Activated CD4-positive, alpha-beta T cell treated with anti-CD3 and anti-CD28 coated beads, Interleukin-2, amount 10 ng/mL, durations not matched to agents 24 days and 14 days (primary cell): Measurements from ENCODE around the gene PAWR. TPM values are rescaled to one million over a fixed set of nuclear protein-coding genes. Genes with fewer than 3 reads are reported as not detected.
"Not testable (repeated sequence)": the region's sequence is repeated elsewhere in the genome, so short reads cannot be mapped to it uniquely, and the experiment has no call there.

Experiments used
- DNase-seq: peaks from one replicate; pipeline ENCODE4 v3.0.0; 2022
- H3K27ac Mint-ChIP-seq: one replicate; pipeline ENCODE4 v1.8.0; 2022; ENCODE audit warnings: mild to moderate bottlenecking, mixed read lengths
- H3K27me3 Mint-ChIP-seq: one replicate; pipeline ENCODE4 v1.8.0; 2022; ENCODE audit warnings: mixed read lengths
- H3K36me3 Mint-ChIP-seq: one replicate; pipeline ENCODE4 v1.8.0; 2022; ENCODE audit warnings: low read depth, mild to moderate bottlenecking, mixed read lengths
- H3K4me1 Mint-ChIP-seq: one replicate; pipeline ENCODE4 v1.8.0; 2021; ENCODE audit warnings: mixed read lengths
- H3K4me3 Mint-ChIP-seq: one replicate; pipeline ENCODE4 v1.8.0; 2022; ENCODE audit warnings: mild to moderate bottlenecking, moderate library complexity, mixed read lengths
- H3K9me3 Mint-ChIP-seq: one replicate; pipeline ENCODE4 v1.8.0; 2021; ENCODE audit warnings: mixed read lengths
- intact Hi-C: fragments of 100-400 bp; cut with micrococcal nuclease; formaldehyde crosslinking; loops from one replicate; pipeline ENCODE4 v1.15.1; 2023
- total RNA-seq: library from RNA; stranded (reverse); gene quantifications from 2 replicates; pipeline ENCODE4 v1.2.3, GENCODE V29; 2022

The PAWR gene
- total RNA-seq, 1 donor from 2014 or later: 7.5 TPM

GRCh38 chr12:79552192-79552591 lies 138.6 kb downstream of the PAWR start:
- H3K36me3 Mint-ChIP-seq: no peaks in the 10 kb centered on the region
- no peak for DNase-seq
- H3K4me1 Mint-ChIP-seq: no peaks in the 10 kb centered on the region
- intact Hi-C loops: no loop called here
- H3K4me3 Mint-ChIP-seq: no peak overlapping the region
- no peaks in the 10 kb centered on the region for H3K27me3 Mint-ChIP-seq
- no peaks in the 10 kb centered on the region for H3K9me3 Mint-ChIP-seq
- no peak overlapping the region for H3K27ac Mint-ChIP-seq

GRCh38 chr12:79549531-79550271 lies 141.1 kb downstream of the PAWR start:
- H3K27me3 Mint-ChIP-seq: no peaks in the 10 kb centered on the region

GRCh38 chr12:79548610-79548924 lies 142.2 kb downstream of the PAWR start:
- no peak overlapping the region for H3K4me3 Mint-ChIP-seq
- H3K36me3 Mint-ChIP-seq: no peaks in the 10 kb centered on the region
- no peaks in the 10 kb centered on the region for H3K4me1 Mint-ChIP-seq
- no peak overlapping the region for H3K27ac Mint-ChIP-seq
- no peak for DNase-seq
- no peaks in the 10 kb centered on the region for H3K9me3 Mint-ChIP-seq
- H3K27me3 Mint-ChIP-seq: no peaks in the 10 kb centered on the region
- intact Hi-C loops: loop anchor here (2.0 to 5.0 kb wide), 3 partner anchors 190 to 722 kb away; no protein-coding TSS in a partner anchor

More at GRCh38 chr12:79549531-79550271, 141.1 kb downstream of the PAWR start:
- no peak for DNase-seq
- Mint-ChIP-seq H3K9me3 (no peaks in the 10 kb centered on the region), H3K27ac (no peak overlapping the region), H3K4me3 (no peak overlapping the region), H3K4me1 (no peaks in the 10 kb centered on the region), H3K36me3 (no peaks in the 10 kb centered on the region)
- intact Hi-C loops: loop anchor here (2.0 to 5.0 kb wide), 3 partner anchors 189 to 721 kb away; no protein-coding TSS in a partner anchor

- no peaks in the 10 kb centered on the region for H3K9me3 Mint-ChIP-seq
- H3K4me1 Mint-ChIP-seq: no peaks in the 10 kb centered on the region
- DNase-seq: peak; percentile 66
- no peak overlapping the region for H3K4me3 Mint-ChIP-seq
- no peaks in the 10 kb centered on the region for H3K27me3 Mint-ChIP-seq
- no peaks in the 10 kb centered on the region for H3K36me3 Mint-ChIP-seq
- intact Hi-C loops: loop anchor here (2.0 to 5.0 kb wide), 3 partner anchors 191 to 723 kb away; no protein-coding TSS in a partner anchor
- H3K27ac Mint-ChIP-seq: no peak overlapping the region
These were observed 142.8 kb downstream of the PAWR start for GRCh38 chr12:79547735-79548609.

- Mint-ChIP-seq H3K27me3 (no peaks in the 10 kb centered on the region), H3K9me3 (no peaks in the 10 kb centered on the region)
These were observed 143.6 kb downstream of the PAWR start for GRCh38 chr12:79547044-79547734.

GRCh38 chr12:79546466-79547043 lies 144.2 kb downstream of the PAWR start:
- Mint-ChIP-seq H3K36me3 (no peaks in the 10 kb centered on the region), H3K4me1 (no peaks in the 10 kb centered on the region), H3K9me3 (no peaks in the 10 kb centered on the region), H3K27me3 (no peaks in the 10 kb centered on the region), H3K4me3 (no peak overlapping the region), H3K27ac (no peak overlapping the region)
- intact Hi-C loops: loop anchor here (5.0 kb wide), 1 partner anchor 641 kb away; no protein-coding TSS in a partner anchor
- DNase-seq: no peak

More at GRCh38 chr12:79547044-79547734, 143.6 kb downstream of the PAWR start:
- intact Hi-C loops: loop anchor here (5.0 kb wide), 1 partner anchor 640 kb away; no protein-coding TSS in a partner anchor
- H3K4me3 Mint-ChIP-seq: no peak overlapping the region
- H3K36me3 Mint-ChIP-seq: no peaks in the 10 kb centered on the region
- no peaks in the 10 kb centered on the region for H3K4me1 Mint-ChIP-seq
- H3K27ac Mint-ChIP-seq: no peak overlapping the region
- no peak for DNase-seq

GRCh38 chr12:79544439-79544838 lies 146.3 kb downstream of the PAWR start:
- H3K9me3 Mint-ChIP-seq, H3K27me3 Mint-ChIP-seq, H3K27ac Mint-ChIP-seq, H3K36me3 Mint-ChIP-seq, intact Hi-C loops, H3K4me3 Mint-ChIP-seq, H3K4me1 Mint-ChIP-seq, DNase-seq: not testable (repeated sequence)

- intact Hi-C loops: no loop called here
- Mint-ChIP-seq H3K27me3 (no peaks in the 10 kb centered on the region), H3K36me3 (no peaks in the 10 kb centered on the region), H3K4me1 (no peaks in the 10 kb centered on the region), H3K27ac (no peak overlapping the region), H3K4me3 (no peak overlapping the region), H3K9me3 (no peaks in the 10 kb centered on the region)
- DNase-seq: no peak
These were observed 153.1 kb downstream of the PAWR start for GRCh38 chr12:79537675-79538074.

- intact Hi-C loops: no loop called here
- no peaks in the 10 kb centered on the region for H3K27me3 Mint-ChIP-seq
- H3K36me3 Mint-ChIP-seq: no peaks in the 10 kb centered on the region
- H3K27ac Mint-ChIP-seq: no peak overlapping the region
- H3K9me3 Mint-ChIP-seq: no peaks in the 10 kb centered on the region
- DNase-seq: no peak
- H3K4me3 Mint-ChIP-seq: no peak overlapping the region
- no peaks in the 10 kb centered on the region for H3K4me1 Mint-ChIP-seq
These were observed 155.0 kb downstream of the PAWR start for GRCh38 chr12:79535751-79536150.

Other genes starting within 250 kb of the PAWR start
- gene PPP1R12A, start 244.1 kb upstream of the PAWR start, total RNA-seq: 78.9 and 84.8 TPM in 2 replicates